A673 (cell line): ENCODE data around the gene OR10G8. TPM values are rescaled to one million over a fixed set of nuclear protein-coding genes. Genes with fewer than 3 reads are reported as not detected.
"Not testable (repeated sequence)": the region's sequence is repeated elsewhere in the genome, so short reads cannot be mapped to it uniquely, and the experiment has no call there.

Experiments used
- BruUV-seq: library from RNA; stranded (reverse); fragments of 400-500 nt; replicated peaks from 2 replicates; lab custom pipeline; 2021; lab: Mats Ljungman, UMichigan
- CTCF ChIA-PET: fragments of 300-600 bp; sonication (Branson Sonifier 250); formaldehyde crosslinking; loops from one replicate; lab custom pipeline; 2022; ENCODE audit warnings: antibody characterized with exemption; lab: Charles Lee
- POLR2A ChIA-PET: fragments of 300-600 bp; sonication (Branson Sonifier 250); formaldehyde crosslinking; loops from one replicate; lab custom pipeline; 2022; ENCODE audit warnings: antibody characterized with exemption; ENCODE audit not compliant: low non-redundant PET; lab: Charles Lee
- DNase-seq: peaks from one replicate; pipeline ENCODE4 v3.0.0-alpha.2; 2015; ENCODE audit warnings: low spot score
- H3K27ac ChIP-seq: fragments of 200-600 bp; sonication (generic); 2 replicates; pipeline ENCODE4 v1.5.1; 2016; ENCODE audit warnings: mixed run types, low read depth, mild to moderate bottlenecking, mixed read lengths, antibody characterized with exemption, low read length; ENCODE audit not compliant: poor library complexity, severe bottlenecking
- H3K27me3 ChIP-seq: fragments of 200-600 bp; sonication (generic); replicated peaks from 2 replicates; pipeline ENCODE4 v1.6.1; 2017; ENCODE audit warnings: mixed run types, low read depth, mild to moderate bottlenecking, mixed read lengths, antibody characterized with exemption, low read length; ENCODE audit not compliant: insufficient read depth, poor library complexity
- H3K36me3 ChIP-seq: fragments of 200-600 bp; sonication (generic); 2 replicates; pipeline ENCODE4 v1.6.1; 2016; ENCODE audit warnings: mixed run types, mild to moderate bottlenecking, mixed read lengths, antibody characterized with exemption, low read length; ENCODE audit not compliant: insufficient read depth, poor library complexity, severe bottlenecking
- H3K4me1 ChIP-seq: fragments of 200-600 bp; sonication (generic); 2 replicates; pipeline ENCODE4 v1.6.1; 2017; ENCODE audit warnings: mixed run types, mild to moderate bottlenecking, mixed read lengths, antibody characterized with exemption, low read length; ENCODE audit not compliant: insufficient read depth, poor library complexity, severe bottlenecking
- H3K4me3 ChIP-seq: fragments of 200-600 bp; sonication (generic); 2 replicates; pipeline ENCODE4 v1.5.1; 2016; ENCODE audit warnings: low read depth, mixed run types, mild to moderate bottlenecking, mixed read lengths, low read length; ENCODE audit not compliant: poor library complexity, severe bottlenecking
- H3K9me3 ChIP-seq: fragments of 200-600 bp; sonication (generic); 2 replicates; pipeline ENCODE4 v1.6.1; 2016; ENCODE audit warnings: mixed run types, low read depth, mild to moderate bottlenecking, mixed read lengths, antibody characterized with exemption, low read length; ENCODE audit not compliant: poor library complexity, severe bottlenecking
- EZH2 ChIP-seq: fragments of 200-600 bp; sonication (generic); IDR thresholded peaks from 2 replicates; pipeline ENCODE4 v1.6.1; 2017; ENCODE audit warnings: borderline replicate concordance, low read depth, mild to moderate bottlenecking, mixed read lengths, antibody characterized with exemption, low read length; ENCODE audit not compliant: poor library complexity, severe bottlenecking
- intact Hi-C: fragments of 100-400 bp; cut with micrococcal nuclease; formaldehyde crosslinking; loops from one replicate; pipeline ENCODE4 v1.10.0; 2022; ENCODE audit not compliant: unreplicated experiment
- total RNA-seq: library from RNA; stranded (reverse); gene quantifications from 2 replicates; pipeline ENCODE4 v1.2.3, GENCODE V29; 2021
- TF ChIP-seq, protein P1 (sequence below): fragments of 300-800, 200-600 bp; sonication (generic); conservative IDR thresholded peaks from 2 replicates; pipeline ENCODE4 v1.5.1; 2017; ENCODE audit warnings: low read depth, mild to moderate bottlenecking, antibody characterized with exemption, low read length, moderate library complexity, mixed read lengths

Gene OR10G8
- total RNA-seq, 1 experiment from 2014 or later: not detected

DNA sequence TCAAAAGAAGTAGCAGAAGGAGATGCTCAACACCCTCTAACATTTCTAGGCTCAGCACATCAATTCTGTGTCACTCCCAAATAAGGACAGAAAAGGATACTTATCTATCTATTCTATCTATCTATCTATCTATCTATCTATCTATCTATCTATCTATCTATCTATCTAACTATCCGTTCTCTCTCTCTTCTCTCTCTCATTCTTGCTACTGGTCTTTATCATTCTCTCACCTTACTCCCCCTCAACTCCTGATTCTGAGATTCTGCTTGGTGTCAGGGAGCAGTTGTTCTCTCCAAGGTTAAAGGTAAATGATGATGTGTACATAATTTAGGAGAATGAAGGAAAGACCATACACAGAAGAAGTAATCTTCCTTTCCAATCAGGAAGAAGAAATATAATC is 31.5 kb upstream of the OR10G8 start, which contains the start of gene OR10G6:
Gene OR10G6, minus strand, starts transcription at position 43 of the 400 bp plus-strand sequence. Its CDS starts 0 bp downstream, at position 43.
- TF ChIP-seq EZH2: no peak
- TF ChIP-seq, protein P1, sequence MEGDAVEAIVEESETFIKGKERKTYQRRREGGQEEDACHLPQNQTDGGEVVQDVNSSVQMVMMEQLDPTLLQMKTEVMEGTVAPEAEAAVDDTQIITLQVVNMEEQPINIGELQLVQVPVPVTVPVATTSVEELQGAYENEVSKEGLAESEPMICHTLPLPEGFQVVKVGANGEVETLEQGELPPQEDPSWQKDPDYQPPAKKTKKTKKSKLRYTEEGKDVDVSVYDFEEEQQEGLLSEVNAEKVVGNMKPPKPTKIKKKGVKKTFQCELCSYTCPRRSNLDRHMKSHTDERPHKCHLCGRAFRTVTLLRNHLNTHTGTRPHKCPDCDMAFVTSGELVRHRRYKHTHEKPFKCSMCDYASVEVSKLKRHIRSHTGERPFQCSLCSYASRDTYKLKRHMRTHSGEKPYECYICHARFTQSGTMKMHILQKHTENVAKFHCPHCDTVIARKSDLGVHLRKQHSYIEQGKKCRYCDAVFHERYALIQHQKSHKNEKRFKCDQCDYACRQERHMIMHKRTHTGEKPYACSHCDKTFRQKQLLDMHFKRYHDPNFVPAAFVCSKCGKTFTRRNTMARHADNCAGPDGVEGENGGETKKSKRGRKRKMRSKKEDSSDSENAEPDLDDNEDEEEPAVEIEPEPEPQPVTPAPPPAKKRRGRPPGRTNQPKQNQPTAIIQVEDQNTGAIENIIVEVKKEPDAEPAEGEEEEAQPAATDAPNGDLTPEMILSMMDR: no peak
- Histone ChIP-seq H3K27ac (no peak within 1 kb of the TSS), H3K4me3 (no peak within 1 kb of the TSS), H3K27me3 (peaks cover 7% of the 10 kb centered on the region), H3K9me3 (no peaks in the 10 kb centered on the region), H3K4me1 (no peaks in the 10 kb centered on the region), H3K36me3 (no peaks in the 10 kb centered on the region)
- ChIA-PET POLR2A (no interaction called here), CTCF (interaction anchor here (0.6 kb wide), 1 partner anchor 355 kb away, joined by 16 read pairs; no protein-coding TSS in a partner anchor)
- intact Hi-C loops: no loop called here
- BruUV-seq: no TSS peak
- DNase-seq: no peak

DNA sequence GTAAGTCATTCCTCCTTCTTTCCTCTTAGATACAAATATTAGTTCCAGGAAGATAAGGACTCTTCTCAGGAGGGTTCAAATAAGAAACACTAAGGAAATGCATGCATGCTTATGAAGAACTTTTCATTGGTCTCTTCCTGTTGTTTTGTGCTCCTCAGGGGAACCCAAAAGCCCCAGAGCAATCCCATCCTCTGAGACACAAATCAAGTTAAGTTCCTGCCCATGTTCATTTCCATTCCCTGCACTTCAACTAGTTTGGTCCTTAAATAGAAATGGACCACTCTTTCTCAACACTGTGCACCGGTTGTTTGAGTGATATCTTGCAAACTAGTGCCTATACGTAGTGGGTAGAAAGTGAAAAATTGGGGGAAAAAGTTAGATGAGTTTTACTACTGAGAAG is 13.9 kb upstream of the OR10G8 start, which contains the start of gene OR10G4:
Gene OR10G4, plus strand, starts transcription at position 301 of the 400 bp plus-strand sequence. CDS start 2,578 bp downstream, outside the sequence.
- intact Hi-C loops: no loop called here
- H3K36me3 ChIP-seq: no peaks in the 10 kb centered on the region
- H3K4me3 ChIP-seq: no peak within 1 kb of the TSS
- no peaks in the 10 kb centered on the region for H3K4me1 ChIP-seq
- peaks cover 18% of the 10 kb centered on the region for H3K27me3 ChIP-seq
- no TSS peak for BruUV-seq
- ChIA-PET CTCF (no interaction called here), POLR2A (no interaction called here)
- no peak for DNase-seq
- H3K27ac ChIP-seq: no peak within 1 kb of the TSS
- H3K9me3 ChIP-seq: no peaks in the 10 kb centered on the region
- TF ChIP-seq EZH2: no peak
- TF ChIP-seq, protein P1: no peak

DNA sequence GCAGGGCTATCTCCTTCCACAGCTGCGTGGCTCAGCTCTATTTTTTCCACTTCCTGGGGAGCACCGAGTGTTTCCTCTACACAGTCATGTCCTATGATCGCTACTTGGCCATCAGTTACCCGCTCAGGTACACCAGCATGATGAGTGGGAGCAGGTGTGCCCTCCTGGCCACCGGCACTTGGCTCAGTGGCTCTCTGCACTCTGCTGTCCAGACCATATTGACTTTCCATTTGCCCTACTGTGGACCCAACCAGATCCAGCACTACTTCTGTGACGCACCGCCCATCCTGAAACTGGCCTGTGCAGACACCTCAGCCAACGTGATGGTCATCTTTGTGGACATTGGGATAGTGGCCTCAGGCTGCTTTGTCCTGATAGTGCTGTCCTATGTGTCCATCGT is 10.8 kb upstream of the OR10G8 start:
- CTCF ChIA-PET: not testable (repeated sequence)

DNA sequence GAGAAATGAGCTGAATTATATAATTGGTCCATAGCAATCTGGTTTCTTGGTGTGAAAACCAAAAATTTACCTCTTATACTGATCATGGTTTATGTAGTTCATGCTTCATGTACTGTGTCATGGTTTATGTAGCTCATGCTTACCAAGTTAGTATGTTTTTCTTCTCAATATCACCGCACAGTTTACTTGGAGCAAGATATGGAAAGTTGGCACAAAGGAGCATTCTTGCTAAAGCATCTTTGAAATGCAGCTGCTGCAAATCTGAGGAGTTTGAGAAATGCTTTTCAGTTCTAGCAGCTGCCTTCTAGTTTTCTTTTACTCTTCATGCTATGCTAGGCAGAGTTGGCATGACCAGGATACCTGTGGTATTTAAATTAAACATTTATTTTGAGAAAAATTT is 10.1 kb downstream of the OR10G8 start:
- BruUV-seq: no TSS peak
- no peak for TF ChIP-seq EZH2
- TF ChIP-seq, protein P1: no peak
- H3K4me3 ChIP-seq: no peak overlapping the region
- no peaks in the 10 kb centered on the region for H3K9me3 ChIP-seq
- intact Hi-C loops: no loop called here
- H3K36me3 ChIP-seq: no peaks in the 10 kb centered on the region
- ChIA-PET CTCF (no interaction called here), POLR2A (no interaction called here)
- no peaks in the 10 kb centered on the region for H3K4me1 ChIP-seq
- no peaks in the 10 kb centered on the region for H3K27me3 ChIP-seq
- H3K27ac ChIP-seq: no peak overlapping the region
- no peak for DNase-seq

More for the DNA sequence above, 10.8 kb upstream of the OR10G8 start:
- H3K9me3 ChIP-seq, H3K27ac ChIP-seq, BruUV-seq, POLR2A ChIA-PET, intact Hi-C loops, H3K4me1 ChIP-seq, H3K36me3 ChIP-seq, DNase-seq, H3K4me3 ChIP-seq: not testable (repeated sequence)
- H3K27me3 ChIP-seq: peaks cover 18% of the 10 kb centered on the region
